ENCODE results near the gene ADGRG3. TPM values are rescaled to one million over a fixed set of nuclear protein-coding genes. Genes with fewer than 3 reads are reported as not detected.

Gene ADGRG3
- total RNA-seq, 1 donor from 2014 or later, result not detected

DNA sequence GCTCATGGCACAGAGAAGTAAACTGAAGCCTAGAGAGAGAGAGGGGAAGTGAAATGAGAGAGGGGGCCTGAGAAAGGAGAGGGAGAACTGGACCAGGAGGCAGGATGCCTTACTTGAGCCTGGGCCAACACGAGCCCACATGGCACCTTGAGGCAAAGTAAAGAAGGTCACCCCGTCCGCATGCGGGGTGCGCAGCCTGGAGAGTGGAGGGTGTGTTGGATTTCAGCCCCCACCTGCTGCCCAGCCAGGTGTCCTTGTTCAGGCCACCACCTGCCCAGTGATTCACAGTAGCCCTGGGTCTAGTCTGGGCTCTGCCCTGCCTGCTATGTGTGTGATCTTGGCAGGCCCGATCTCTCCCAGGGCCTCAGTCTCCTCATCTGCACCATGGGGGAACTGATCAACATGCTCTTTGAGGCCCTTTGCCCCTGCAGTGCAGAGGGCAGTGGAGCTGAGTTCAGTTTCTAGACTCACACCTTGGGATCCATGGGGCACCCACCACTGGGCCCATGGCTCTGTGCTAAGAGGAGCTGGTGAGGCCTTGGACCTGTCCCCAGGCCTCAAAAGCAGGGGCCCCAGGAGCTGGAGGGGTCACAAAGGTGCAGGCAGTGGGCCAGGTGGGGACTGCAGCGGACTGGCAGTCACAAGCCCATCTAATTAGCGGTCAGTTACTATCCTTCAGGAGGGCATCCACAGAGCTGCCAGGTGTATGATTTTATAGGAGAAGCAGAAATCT is 16.7 kb downstream of the ADGRG3 start:
- peaks cover 2% of the 10 kb centered on the region for H3K9me3 Mint-ChIP-seq
- H3K4me3 Mint-ChIP-seq, result no peak overlapping the region
- no peaks in the 10 kb centered on the region for H3K36me3 Mint-ChIP-seq (ENCODE audit: low read depth)
- no peak for DNase-seq (ENCODE audit: low read depth, low spot score)
- peak overlapping the region; percentile 23 for H3K27ac Mint-ChIP-seq (ENCODE audit: unreplicated experiment)
- H3K27me3 Mint-ChIP-seq (ENCODE audit: low read depth), result no peaks in the 10 kb centered on the region
- TF ChIP-seq, protein P1, sequence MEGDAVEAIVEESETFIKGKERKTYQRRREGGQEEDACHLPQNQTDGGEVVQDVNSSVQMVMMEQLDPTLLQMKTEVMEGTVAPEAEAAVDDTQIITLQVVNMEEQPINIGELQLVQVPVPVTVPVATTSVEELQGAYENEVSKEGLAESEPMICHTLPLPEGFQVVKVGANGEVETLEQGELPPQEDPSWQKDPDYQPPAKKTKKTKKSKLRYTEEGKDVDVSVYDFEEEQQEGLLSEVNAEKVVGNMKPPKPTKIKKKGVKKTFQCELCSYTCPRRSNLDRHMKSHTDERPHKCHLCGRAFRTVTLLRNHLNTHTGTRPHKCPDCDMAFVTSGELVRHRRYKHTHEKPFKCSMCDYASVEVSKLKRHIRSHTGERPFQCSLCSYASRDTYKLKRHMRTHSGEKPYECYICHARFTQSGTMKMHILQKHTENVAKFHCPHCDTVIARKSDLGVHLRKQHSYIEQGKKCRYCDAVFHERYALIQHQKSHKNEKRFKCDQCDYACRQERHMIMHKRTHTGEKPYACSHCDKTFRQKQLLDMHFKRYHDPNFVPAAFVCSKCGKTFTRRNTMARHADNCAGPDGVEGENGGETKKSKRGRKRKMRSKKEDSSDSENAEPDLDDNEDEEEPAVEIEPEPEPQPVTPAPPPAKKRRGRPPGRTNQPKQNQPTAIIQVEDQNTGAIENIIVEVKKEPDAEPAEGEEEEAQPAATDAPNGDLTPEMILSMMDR (conservative IDR thresholded peaks at IDR 0.05), result no peak
- H3K4me1 Mint-ChIP-seq, result peaks cover 11% of the 10 kb centered on the region

DNA sequence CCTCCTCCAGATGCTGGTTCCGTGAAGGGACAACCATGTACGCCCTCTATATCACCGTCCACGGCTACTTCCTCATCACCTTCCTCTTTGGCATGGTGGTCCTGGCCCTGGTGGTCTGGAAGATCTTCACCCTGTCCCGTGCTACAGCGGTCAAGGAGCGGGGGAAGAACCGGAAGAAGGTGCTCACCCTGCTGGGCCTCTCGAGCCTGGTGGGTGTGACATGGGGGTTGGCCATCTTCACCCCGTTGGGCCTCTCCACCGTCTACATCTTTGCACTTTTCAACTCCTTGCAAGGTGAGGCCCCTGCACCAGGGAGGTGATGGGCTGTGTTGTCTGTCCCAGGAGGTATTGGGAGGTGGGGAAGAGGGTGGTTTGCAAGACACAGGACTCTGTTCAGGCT is 17.5 kb downstream of the ADGRG3 start:
- Mint-ChIP-seq H3K4me1 (peaks cover 11% of the 10 kb centered on the region), H3K4me3 (no peak overlapping the region), H3K27me3 (ENCODE audit: low read depth) (no peaks in the 10 kb centered on the region), H3K27ac (ENCODE audit: unreplicated experiment) (no peak overlapping the region), H3K9me3 (peaks cover 2% of the 10 kb centered on the region), H3K36me3 (ENCODE audit: low read depth) (no peaks in the 10 kb centered on the region)
- DNase-seq (ENCODE audit: low read depth, low spot score), result no peak
- TF ChIP-seq, protein P1 (conservative IDR thresholded peaks at IDR 0.05), result no peak

DNA sequence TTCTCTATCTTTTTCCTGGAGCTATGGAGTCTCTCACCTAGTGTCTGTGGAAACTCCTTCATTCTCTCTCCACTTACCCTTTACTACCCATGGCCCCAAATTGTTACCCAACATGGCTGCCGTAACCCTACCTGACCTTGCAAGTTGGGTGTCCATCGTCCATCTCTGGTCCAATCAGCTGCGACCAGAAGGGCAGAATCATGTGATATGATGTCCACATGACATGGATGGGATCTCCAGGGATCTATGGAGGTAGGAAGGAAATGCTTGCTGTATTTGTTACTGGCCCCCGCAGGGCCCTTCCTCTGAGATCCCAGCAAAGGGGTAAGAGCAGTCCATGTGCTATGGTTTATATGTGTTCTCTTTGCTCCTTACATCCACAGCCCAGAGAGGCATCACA is 18.5 kb downstream of the ADGRG3 start:
- Mint-ChIP-seq H3K27ac (ENCODE audit: unreplicated experiment) (no peak overlapping the region), H3K27me3 (ENCODE audit: low read depth) (no peaks in the 10 kb centered on the region), H3K9me3 (peaks cover 2% of the 10 kb centered on the region), H3K36me3 (ENCODE audit: low read depth) (no peaks in the 10 kb centered on the region), H3K4me3 (no peak overlapping the region), H3K4me1 (peaks cover 11% of the 10 kb centered on the region)
- TF ChIP-seq, protein P1 (conservative IDR thresholded peaks at IDR 0.05), result no peak
- DNase-seq (ENCODE audit: low read depth, low spot score), result no peak

DNA sequence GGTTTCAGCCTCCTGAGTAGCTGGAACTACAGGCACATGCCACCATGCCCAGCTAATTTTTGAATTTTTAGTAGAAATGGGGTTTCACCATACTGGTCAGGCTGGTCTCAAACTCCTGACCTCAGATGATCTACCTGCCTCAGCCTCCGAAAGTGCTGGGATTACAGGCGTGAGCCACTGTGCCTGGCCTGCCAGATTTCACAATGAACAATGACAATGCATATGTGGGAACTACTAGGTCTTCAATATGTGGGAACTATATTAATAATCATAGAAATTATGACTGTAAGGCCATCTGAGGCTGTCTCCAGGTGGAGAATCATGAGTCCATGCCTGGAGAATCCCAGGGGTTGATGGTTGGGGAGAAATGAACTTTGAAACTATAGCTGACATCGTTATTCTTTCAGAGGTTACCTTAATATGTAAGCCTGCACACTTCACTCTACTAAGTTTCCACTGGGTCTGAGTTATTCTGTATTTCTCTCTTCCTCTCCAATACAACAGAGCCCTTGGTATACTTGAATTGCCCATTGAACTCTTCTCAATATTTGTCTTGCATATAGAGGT is 19.3 kb downstream of the ADGRG3 start:
- TF ChIP-seq, protein P1 (conservative IDR thresholded peaks at IDR 0.05), result no peak
- Mint-ChIP-seq H3K27me3 (ENCODE audit: low read depth) (no peaks in the 10 kb centered on the region), H3K4me1 (peaks cover 11% of the 10 kb centered on the region), H3K9me3 (peaks cover 2% of the 10 kb centered on the region), H3K36me3 (ENCODE audit: low read depth) (no peaks in the 10 kb centered on the region), H3K27ac (ENCODE audit: unreplicated experiment) (peak overlapping the region; percentile 43), H3K4me3 (no peak overlapping the region)
- DNase-seq (ENCODE audit: low read depth, low spot score), result no peak

DNA sequence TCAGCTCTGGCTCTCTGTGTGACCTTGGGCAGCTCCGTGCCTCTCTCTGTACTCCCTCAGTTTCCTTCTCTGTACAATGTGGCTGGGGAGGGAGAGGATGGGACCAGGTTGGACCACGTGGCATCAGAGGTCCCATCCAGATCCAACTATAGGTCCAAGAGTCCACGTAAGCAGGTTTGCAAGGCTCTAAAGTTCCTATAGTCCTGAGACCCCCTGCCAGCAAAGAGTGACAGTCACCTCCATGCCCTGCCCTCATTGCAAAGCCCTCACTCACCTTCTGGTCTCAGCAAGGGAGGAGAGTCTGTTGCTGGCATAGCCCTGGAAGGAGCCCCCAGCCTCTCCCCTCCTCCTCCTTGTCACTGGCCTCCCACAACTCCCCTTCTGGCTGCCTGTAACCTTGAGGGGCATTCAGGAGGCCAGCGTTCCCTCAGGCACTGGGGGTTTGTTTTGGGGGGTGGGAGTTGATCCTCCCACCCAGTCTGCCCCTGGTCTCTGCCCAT is 20.4 kb downstream of the ADGRG3 start:
- peaks cover 7% of the 10 kb centered on the region for H3K4me1 Mint-ChIP-seq
- H3K4me3 Mint-ChIP-seq, result no peak overlapping the region
- peaks cover 2% of the 10 kb centered on the region for H3K9me3 Mint-ChIP-seq
- H3K27me3 Mint-ChIP-seq (ENCODE audit: low read depth), result no peaks in the 10 kb centered on the region
- TF ChIP-seq, protein P1 (conservative IDR thresholded peaks at IDR 0.05), result no peak
- no peak for DNase-seq (ENCODE audit: low read depth, low spot score)
- peak overlapping the region; percentile 38 for H3K27ac Mint-ChIP-seq (ENCODE audit: unreplicated experiment)
- H3K36me3 Mint-ChIP-seq (ENCODE audit: low read depth), result no peaks in the 10 kb centered on the region
